ENCODE results near the gene C2orf68. TPM values are rescaled to one million over a fixed set of nuclear protein-coding genes. Genes with fewer than 3 reads are reported as not detected.
"Not testable (repeated sequence)": the region's sequence is repeated elsewhere in the genome, so short reads cannot be mapped to it uniquely, and the experiment has no call there.

Gene C2orf68
- total RNA-seq, 1 donor from 2014 or later, result 36.3 TPM

GRCh38 chr2:85617723-85618122 lies 5.9 kb upstream of the C2orf68 start:
- not testable (repeated sequence) for H3K9me3 Mint-ChIP-seq; H3K27me3 Mint-ChIP-seq (ENCODE audit: insufficient read depth); DNase-seq (ENCODE audit: low spot score)
- H3K4me3 Mint-ChIP-seq, result peak overlapping the region; percentile 96
- intact Hi-C loops (cut with micrococcal nuclease), result loop anchor here (2.0 to 10.0 kb wide), 5 partner anchors 57 to 827 kb away; partner anchors contain the start of genes GGCX, IMMT, KDM3A and MAT2A
- peaks cover 20% of the 10 kb centered on the region for H3K36me3 Mint-ChIP-seq (ENCODE audit: low read depth)
- peak overlapping the region; percentile 40 for H3K27ac Mint-ChIP-seq
- peaks cover 14% of the 10 kb centered on the region for H3K4me1 Mint-ChIP-seq (ENCODE audit: low read depth)

- Mint-ChIP-seq H3K4me3 (peak overlapping the region; percentile 96), H3K9me3 (no peaks in the 10 kb centered on the region), H3K27me3 (ENCODE audit: insufficient read depth) (no peaks in the 10 kb centered on the region), H3K36me3 (ENCODE audit: low read depth) (peaks cover 15% of the 10 kb centered on the region), H3K27ac (no peak overlapping the region), H3K4me1 (ENCODE audit: low read depth) (peaks cover 17% of the 10 kb centered on the region)
- intact Hi-C loops (cut with micrococcal nuclease), result loop anchor here (5.0 to 10.0 kb wide), 2 partner anchors 582 to 829 kb away; partner anchors contain the start of genes IMMT, KDM3A and MRPL35
- DNase-seq (ENCODE audit: low spot score), result no peak
Measured at GRCh38 chr2:85615413-85615728, 3.5 kb upstream of the C2orf68 start.

GRCh38 chr2:85614757-85615156 lies 2.9 kb upstream of the C2orf68 start:
- Mint-ChIP-seq H3K36me3 (ENCODE audit: low read depth) (peaks cover 18% of the 10 kb centered on the region), H3K4me1 (ENCODE audit: low read depth) (peaks cover 21% of the 10 kb centered on the region), H3K27ac (peak overlapping the region; percentile 48), H3K4me3 (peak overlapping the region; percentile 96)
- intact Hi-C loops (cut with micrococcal nuclease), result loop anchor here (5.0 to 10.0 kb wide), 2 partner anchors 583 to 830 kb away; partner anchors contain the start of genes IMMT, KDM3A and MRPL35
- not testable (repeated sequence) for DNase-seq (ENCODE audit: low spot score); H3K27me3 Mint-ChIP-seq (ENCODE audit: insufficient read depth); H3K9me3 Mint-ChIP-seq

GRCh38 chr2:85613717-85614515 lies 2.0 kb upstream of the C2orf68 start:
- intact Hi-C loops (cut with micrococcal nuclease), result loop anchor here (10.0 kb wide), 1 partner anchor 831 kb away; the partner anchor contains the start of gene KDM3A
- Mint-ChIP-seq H3K9me3 (no peaks in the 10 kb centered on the region), H3K4me1 (ENCODE audit: low read depth) (peaks cover 16% of the 10 kb centered on the region), H3K27me3 (ENCODE audit: insufficient read depth) (no peaks in the 10 kb centered on the region), H3K4me3 (peak overlapping the region; percentile 25), H3K27ac (no peak overlapping the region), H3K36me3 (ENCODE audit: low read depth) (peaks cover 14% of the 10 kb centered on the region)
- no peak for DNase-seq (ENCODE audit: low spot score)

- H3K27ac Mint-ChIP-seq, result peak overlapping the region; percentile 89
- H3K36me3 Mint-ChIP-seq (ENCODE audit: low read depth), result peaks cover 22% of the 10 kb centered on the region
- H3K4me3 Mint-ChIP-seq, result peak overlapping the region; percentile 98
- intact Hi-C loops (cut with micrococcal nuclease), result loop anchor here (1.0 to 10.0 kb wide), 2 partner anchors 9 to 834 kb away; partner anchors contain the start of genes KDM3A and TMEM150A
- H3K27me3 Mint-ChIP-seq (ENCODE audit: insufficient read depth), result no peaks in the 10 kb centered on the region
- no peaks in the 10 kb centered on the region for H3K9me3 Mint-ChIP-seq
- H3K4me1 Mint-ChIP-seq (ENCODE audit: low read depth), result peaks cover 12% of the 10 kb centered on the region
- DNase-seq (ENCODE audit: low spot score), result no peak
Measured at GRCh38 chr2:85611217-85611704, 605 bp downstream of the C2orf68 start.

- DNase-seq (ENCODE audit: low spot score), result no peak
- peaks cover 28% of the 10 kb centered on the region for H3K36me3 Mint-ChIP-seq (ENCODE audit: low read depth)
- intact Hi-C loops (cut with micrococcal nuclease), result no loop called here
- no peaks in the 10 kb centered on the region for H3K27me3 Mint-ChIP-seq (ENCODE audit: insufficient read depth)
- H3K9me3 Mint-ChIP-seq, result no peaks in the 10 kb centered on the region
- H3K4me3 Mint-ChIP-seq, result no peak overlapping the region
- H3K4me1 Mint-ChIP-seq (ENCODE audit: low read depth), result peaks cover 23% of the 10 kb centered on the region
- no peak overlapping the region for H3K27ac Mint-ChIP-seq
Measured at GRCh38 chr2:85607268-85608215, 4.3 kb downstream of the C2orf68 start.

GRCh38 chr2:85606116-85606455 lies 5.8 kb downstream of the C2orf68 start:
- intact Hi-C loops (cut with micrococcal nuclease), result no loop called here
- Mint-ChIP-seq H3K9me3 (no peaks in the 10 kb centered on the region), H3K27ac (no peak overlapping the region), H3K4me3 (no peak overlapping the region), H3K27me3 (ENCODE audit: insufficient read depth) (no peaks in the 10 kb centered on the region), H3K36me3 (ENCODE audit: low read depth) (peaks cover 26% of the 10 kb centered on the region), H3K4me1 (ENCODE audit: low read depth) (peaks cover 23% of the 10 kb centered on the region)
- no peak for DNase-seq (ENCODE audit: low spot score)

GRCh38 chr2:85605406-85606115 lies 6.3 kb downstream of the C2orf68 start:
- Mint-ChIP-seq H3K27me3 (ENCODE audit: insufficient read depth) (no peaks in the 10 kb centered on the region), H3K36me3 (ENCODE audit: low read depth) (peaks cover 26% of the 10 kb centered on the region), H3K9me3 (no peaks in the 10 kb centered on the region), H3K27ac (no peak overlapping the region), H3K4me3 (no peak overlapping the region), H3K4me1 (ENCODE audit: low read depth) (peaks cover 23% of the 10 kb centered on the region)
- DNase-seq (ENCODE audit: low spot score), result no peak
- intact Hi-C loops (cut with micrococcal nuclease), result no loop called here

GRCh38 chr2:85604568-85605339 lies 7.1 kb downstream of the C2orf68 start:
- Mint-ChIP-seq H3K4me3 (peak overlapping the region; percentile 26), H3K27ac (no peak overlapping the region), H3K4me1 (ENCODE audit: low read depth) (peaks cover 17% of the 10 kb centered on the region), H3K27me3 (ENCODE audit: insufficient read depth) (no peaks in the 10 kb centered on the region), H3K36me3 (ENCODE audit: low read depth) (peaks cover 22% of the 10 kb centered on the region), H3K9me3 (no peaks in the 10 kb centered on the region)
- intact Hi-C loops (cut with micrococcal nuclease), result no loop called here
- no peak for DNase-seq (ENCODE audit: low spot score)

GRCh38 chr2:85604133-85604444 lies 7.8 kb downstream of the C2orf68 start:
- H3K4me3 Mint-ChIP-seq; H3K27ac Mint-ChIP-seq; DNase-seq (ENCODE audit: low spot score); intact Hi-C loops (cut with micrococcal nuclease); H3K27me3 Mint-ChIP-seq (ENCODE audit: insufficient read depth); H3K9me3 Mint-ChIP-seq: not testable (repeated sequence)
- peaks cover 21% of the 10 kb centered on the region for H3K36me3 Mint-ChIP-seq (ENCODE audit: low read depth)
- H3K4me1 Mint-ChIP-seq (ENCODE audit: low read depth), result peaks cover 17% of the 10 kb centered on the region

- peak within 1 kb of the TSS; percentile 87 for H3K4me3 Mint-ChIP-seq
- peaks cover 11% of the 10 kb centered on the region for H3K4me1 Mint-ChIP-seq (ENCODE audit: low read depth)
- intact Hi-C loops (cut with micrococcal nuclease), result loop anchor here (1.0 to 2.0 kb wide), 7 partner anchors 7 to 184 kb away; partner anchors contain the start of genes GGCX, MAT2A, RNF181 and SH2D6
- DNase-seq (ENCODE audit: low spot score), result peak; percentile 80
- peak within 1 kb of the TSS; percentile 35 for H3K27ac Mint-ChIP-seq
- H3K9me3 Mint-ChIP-seq, result no peaks in the 10 kb centered on the region
- H3K36me3 Mint-ChIP-seq (ENCODE audit: low read depth), result peaks cover 13% of the 10 kb centered on the region
- H3K27me3 Mint-ChIP-seq (ENCODE audit: insufficient read depth), result no peaks in the 10 kb centered on the region
Measured at GRCh38 chr2:85602476-85603234, 9.2 kb downstream of the C2orf68 start, which contains the start of gene TMEM150A. TSS of gene TMEM150A (minus strand) at chr2:85602698. CDS start at chr2:85601948, 750 bp downstream.
